IMR-90 (cell line): ENCODE measurements around the gene SLC35E3.

Experiments
- CEBPB ChIP-seq: IDR thresholded peaks from 2 replicates; pipeline ENCODE4 v1.6.1; 2012; ENCODE audit warnings: low read depth, low read length, improper control_type of control experiment
- CHD1 ChIP-seq: IDR thresholded peaks from 2 replicates; pipeline ENCODE4 v1.6.1; 2012; ENCODE audit warnings: low read depth, low read length, improper control_type of control experiment
- CTCF ChIP-seq: conservative IDR thresholded peaks from 2 replicates; pipeline ENCODE4 v1.5.1; 2012; ENCODE audit warnings: mild to moderate bottlenecking, low read depth, low read length, improper control_type of control experiment
- FOS ChIP-seq: fragments of 150-350 bp; IDR thresholded peaks from 2 replicates; pipeline ENCODE4 v1.6.1; 2016; ENCODE audit warnings: low read depth, low read length
- MXI1 ChIP-seq: IDR thresholded peaks from 2 replicates; pipeline ENCODE4 v1.6.1; 2012; ENCODE audit warnings: low read depth, mild to moderate bottlenecking, low read length, moderate library complexity, borderline replicate concordance
- POLR2A ChIP-seq: IDR thresholded peaks from 2 replicates; pipeline ENCODE4 v1.6.1; 2012; ENCODE audit warnings: mild to moderate bottlenecking, low read depth, low read length
- RAD21 ChIP-seq: IDR thresholded peaks from 2 replicates; pipeline ENCODE4 v1.6.1; 2012; ENCODE audit warnings: low read length, improper control_type of control experiment
- RCOR1 ChIP-seq: IDR thresholded peaks from 2 replicates; pipeline ENCODE4 v1.6.1; 2012; ENCODE audit warnings: mild to moderate bottlenecking, low read length, improper control_type of control experiment; ENCODE audit not compliant: insufficient replicate concordance
- RFX5 ChIP-seq: IDR thresholded peaks from 2 replicates; pipeline ENCODE4 v1.8.0; 2012; ENCODE audit warnings: low read depth, mild to moderate bottlenecking, low read length, moderate library complexity
- SMC3 ChIP-seq: fragments of 150-350 bp; IDR thresholded peaks from 2 replicates; pipeline ENCODE4 v1.6.1; 2016; ENCODE audit warnings: low read depth, mild to moderate bottlenecking, antibody characterized with exemption, low read length, moderate library complexity
- TF ChIP-seq, protein P1 (sequence below): fragments of 150-350 bp; IDR thresholded peaks from 2 replicates; pipeline ENCODE4 v1.6.1; 2017; ENCODE audit warnings: mild to moderate bottlenecking, antibody characterized with exemption, low read length, low read depth
- TF ChIP-seq, protein P2 (sequence below): fragments of 150-350 bp; IDR thresholded peaks from 2 replicates; pipeline ENCODE4 v1.6.1; 2016; ENCODE audit warnings: low read depth, mild to moderate bottlenecking, low read length, moderate library complexity, borderline replicate concordance

- no peak for TF ChIP-seq CTCF
- TF ChIP-seq SMC3, result no peak
- TF ChIP-seq RAD21, result no peak
- TF ChIP-seq, protein P1, sequence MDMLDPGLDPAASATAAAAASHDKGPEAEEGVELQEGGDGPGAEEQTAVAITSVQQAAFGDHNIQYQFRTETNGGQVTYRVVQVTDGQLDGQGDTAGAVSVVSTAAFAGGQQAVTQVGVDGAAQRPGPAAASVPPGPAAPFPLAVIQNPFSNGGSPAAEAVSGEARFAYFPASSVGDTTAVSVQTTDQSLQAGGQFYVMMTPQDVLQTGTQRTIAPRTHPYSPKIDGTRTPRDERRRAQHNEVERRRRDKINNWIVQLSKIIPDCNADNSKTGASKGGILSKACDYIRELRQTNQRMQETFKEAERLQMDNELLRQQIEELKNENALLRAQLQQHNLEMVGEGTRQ, result no peak
- TF ChIP-seq POLR2A, result no peak
- no peak for TF ChIP-seq CEBPB
- TF ChIP-seq, protein P2, sequence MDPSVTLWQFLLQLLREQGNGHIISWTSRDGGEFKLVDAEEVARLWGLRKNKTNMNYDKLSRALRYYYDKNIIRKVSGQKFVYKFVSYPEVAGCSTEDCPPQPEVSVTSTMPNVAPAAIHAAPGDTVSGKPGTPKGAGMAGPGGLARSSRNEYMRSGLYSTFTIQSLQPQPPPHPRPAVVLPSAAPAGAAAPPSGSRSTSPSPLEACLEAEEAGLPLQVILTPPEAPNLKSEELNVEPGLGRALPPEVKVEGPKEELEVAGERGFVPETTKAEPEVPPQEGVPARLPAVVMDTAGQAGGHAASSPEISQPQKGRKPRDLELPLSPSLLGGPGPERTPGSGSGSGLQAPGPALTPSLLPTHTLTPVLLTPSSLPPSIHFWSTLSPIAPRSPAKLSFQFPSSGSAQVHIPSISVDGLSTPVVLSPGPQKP, result no peak
- no peak for TF ChIP-seq MXI1
- TF ChIP-seq RFX5, result no peak
- TF ChIP-seq RCOR1, result no peak
- no peak for TF ChIP-seq CHD1
- TF ChIP-seq FOS, result no peak
Observed at GRCh38 chr12:68761901-68762630, 16.1 kb downstream of the SLC35E3 start.
